ENCODE data around the gene MPZL3.
"Not testable (repeated sequence)": the region's sequence is repeated elsewhere in the genome, so short reads cannot be mapped to it uniquely, and the experiment has no call there.

The MPZL3 gene

GRCh38 chr11:118212131-118212725 is 39.9 kb downstream of the MPZL3 start:
- no peak for DNase-seq (ENCODE audit: low spot score)

GRCh38 chr11:118211006-118211405 is 41.2 kb downstream of the MPZL3 start:
- DNase-seq (ENCODE audit: low spot score) = no peak

- no peak for DNase-seq (ENCODE audit: low spot score)
Observed at GRCh38 chr11:118210323-118210722, 41.8 kb downstream of the MPZL3 start.

GRCh38 chr11:118209033-118209432 is 43.1 kb downstream of the MPZL3 start:
- DNase-seq (ENCODE audit: low spot score) = no peak

- no peak for DNase-seq (ENCODE audit: low spot score)
Observed at GRCh38 chr11:118207079-118207478, 45.1 kb downstream of the MPZL3 start.

GRCh38 chr11:118206391-118207031 is 45.7 kb downstream of the MPZL3 start:
- no peak for DNase-seq (ENCODE audit: low spot score)

- DNase-seq (ENCODE audit: low spot score) = no peak
Observed at GRCh38 chr11:118205606-118206378, 46.4 kb downstream of the MPZL3 start.

- DNase-seq (ENCODE audit: low spot score) = no peak
Observed at GRCh38 chr11:118202599-118203422, 49.4 kb downstream of the MPZL3 start.

GRCh38 chr11:118201966-118202365 is 50.2 kb downstream of the MPZL3 start:
- no peak for DNase-seq (ENCODE audit: low spot score)

- no peak for DNase-seq (ENCODE audit: low spot score)
Observed at GRCh38 chr11:118200901-118201680, 51.1 kb downstream of the MPZL3 start.

GRCh38 chr11:118200497-118200896 is 51.7 kb downstream of the MPZL3 start:
- no peak for DNase-seq (ENCODE audit: low spot score)

- no peak for DNase-seq (ENCODE audit: low spot score)
Observed at GRCh38 chr11:118199135-118199534, 53.0 kb downstream of the MPZL3 start.

- peak; percentile 51 for DNase-seq (ENCODE audit: low spot score)
Observed at GRCh38 chr11:118198370-118198769, 53.8 kb downstream of the MPZL3 start.

GRCh38 chr11:118194835-118195627 is 57.1 kb downstream of the MPZL3 start:
- no peak for DNase-seq (ENCODE audit: low spot score)

GRCh38 chr11:118193910-118194566 is 58.1 kb downstream of the MPZL3 start:
- no peak for DNase-seq (ENCODE audit: low spot score)

GRCh38 chr11:118192817-118193216 is 59.3 kb downstream of the MPZL3 start:
- not testable (repeated sequence) for DNase-seq (ENCODE audit: low spot score)

GRCh38 chr11:118190942-118191506 is 61.1 kb downstream of the MPZL3 start:
- not testable (repeated sequence) for DNase-seq (ENCODE audit: low spot score)

- DNase-seq (ENCODE audit: low spot score) = no peak
Observed at GRCh38 chr11:118186346-118187107, 65.6 kb downstream of the MPZL3 start.
